GM23248 (cell line): ENCODE results near the gene OR1B1.

ENCODE experiments used
- EZH2 ChIP-seq: fragments of 200-600 bp; sonication (generic); IDR thresholded peaks from 2 replicates; pipeline ENCODE4 v1.6.1; 2018; ENCODE audit warnings: antibody characterized with exemption, mild to moderate bottlenecking; ENCODE audit not compliant: insufficient read depth, poor library complexity, severe bottlenecking
- EZH2phosphoT487 ChIP-seq: fragments of 200-600 bp; sonication (generic); IDR thresholded peaks from 2 replicates; pipeline ENCODE4 v1.6.1; 2018; ENCODE audit warnings: antibody characterized with exemption, moderate library complexity, mild to moderate bottlenecking, low read depth; ENCODE audit not compliant: insufficient read depth

DNA sequence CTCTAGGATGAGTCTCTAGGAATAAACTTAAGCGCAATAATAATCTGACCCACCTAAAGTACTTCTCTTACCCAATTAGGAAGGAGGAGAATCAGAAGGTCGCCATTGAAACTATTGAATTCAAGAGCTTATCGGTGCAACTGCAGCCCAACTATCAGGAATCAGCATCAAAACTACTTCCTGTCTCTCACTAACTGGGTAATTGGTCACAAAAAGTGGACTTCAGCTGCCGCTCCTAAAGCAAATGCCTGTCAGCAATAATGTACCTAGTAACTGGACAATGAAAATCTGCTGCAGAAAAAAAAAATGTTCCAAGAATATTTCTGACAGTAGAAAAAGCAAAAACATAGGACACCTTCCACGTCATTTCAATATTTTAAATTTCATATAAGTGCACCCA lies 77.6 kb downstream of the OR1B1 start:
- TF ChIP-seq EZH2 (no peak), EZH2phosphoT487 (no peak)
